ENCODE measurements around the gene RHBDF1.
"Not testable (repeated sequence)": the region's sequence is repeated elsewhere in the genome, so short reads cannot be mapped to it uniquely, and the experiment has no call there.

Gene RHBDF1

DNA sequence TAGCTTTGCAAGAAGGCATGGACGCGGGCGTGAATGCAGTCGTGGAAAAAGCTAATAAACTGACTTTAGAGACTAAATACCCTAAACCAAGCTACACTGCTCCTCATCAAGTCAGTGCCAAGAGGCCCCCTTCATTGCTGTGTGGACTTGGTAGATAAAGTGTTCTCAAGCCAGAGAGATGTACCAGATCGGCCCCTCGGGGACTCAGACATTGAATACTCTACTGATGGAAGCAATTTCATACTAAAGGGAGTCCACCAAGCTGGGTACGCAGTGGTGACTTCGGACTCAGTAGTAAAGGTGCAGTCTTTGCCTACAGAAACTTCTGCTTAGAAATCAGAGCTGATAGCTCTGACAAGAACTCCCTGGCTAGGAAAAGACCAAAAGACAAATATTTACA lies 27.8 kb downstream of the RHBDF1 start:
- TF ChIP-seq BHLHE40 (IDR thresholded peaks at IDR 0.05; ENCODE audit: borderline replicate concordance), result no peak
- no peak for TF ChIP-seq L3MBTL2 (conservative IDR thresholded peaks at IDR 0.05)
- no peak for TF ChIP-seq FOXA1 (IDR thresholded peaks at IDR 0.05)
- TF ChIP-seq ELF4 (IDR thresholded peaks at IDR 0.05), result no peak
- ChIA-PET CTCF (no interaction called here), POLR2A (interaction anchor here (0.7 kb wide), 1 partner anchor 9 kb away, joined by 3 read pairs; the partner anchor contains the start of genes POLR3K and SNRNP25)
- no peak for DNase-seq (ENCODE audit: extremely low spot score)

DNA sequence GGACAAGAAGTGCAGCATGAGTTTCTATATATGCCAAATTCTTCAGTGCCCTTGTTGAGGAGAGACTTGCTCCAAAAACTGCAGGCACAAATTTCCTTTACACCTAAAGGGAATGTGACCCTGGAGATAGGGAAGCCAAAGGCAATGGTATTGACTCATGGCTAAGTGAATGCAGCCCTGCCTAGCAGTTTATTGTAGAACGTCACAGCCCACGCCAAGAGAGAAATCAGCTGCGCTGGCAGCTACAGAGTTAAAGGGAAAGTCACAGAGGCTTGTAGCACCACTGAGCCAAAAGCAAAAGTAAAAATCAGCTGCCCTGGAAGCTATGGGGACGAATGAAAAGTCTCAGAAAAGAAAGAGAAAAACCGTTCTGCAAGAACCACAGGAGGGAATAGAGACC lies 29.1 kb downstream of the RHBDF1 start:
- DNase-seq (ENCODE audit: extremely low spot score), result no peak
- no peak for TF ChIP-seq CTBP1 (IDR thresholded peaks at IDR 0.05; ENCODE audit: borderline replicate concordance)
- TF ChIP-seq ELF4 (IDR thresholded peaks at IDR 0.05), result no peak
- TF ChIP-seq PKNOX1 (IDR thresholded peaks at IDR 0.05), result no peak
- no peak for TF ChIP-seq FOXM1 (IDR thresholded peaks at IDR 0.05; ENCODE audit: borderline replicate concordance)
- no peak for TF ChIP-seq L3MBTL2 (conservative IDR thresholded peaks at IDR 0.05)
- no peak for TF ChIP-seq LEF1 (IDR thresholded peaks at IDR 0.05; ENCODE audit: borderline replicate concordance)
- no peak for TF ChIP-seq NFRKB (IDR thresholded peaks at IDR 0.05)
- no peak for TF ChIP-seq BHLHE40 (IDR thresholded peaks at IDR 0.05; ENCODE audit: borderline replicate concordance)
- no peak for TF ChIP-seq FOXA1 (IDR thresholded peaks at IDR 0.05)
- ChIA-PET POLR2A (interaction anchor here (1.5 kb wide), 1 partner anchor 10 kb away, joined by 4 read pairs; the partner anchor contains the start of gene POLR3K), CTCF (no interaction called here)

GRCh38 chr16:42691-43090 lies 29.7 kb downstream of the RHBDF1 start:
- DNase-seq (ENCODE audit: extremely low spot score), result no peak
- CTCF ChIA-PET, result no interaction called here
- no peak for TF ChIP-seq SUZ12 (IDR thresholded peaks at IDR 0.05)
- no peak for TF ChIP-seq L3MBTL2 (conservative IDR thresholded peaks at IDR 0.05)
- no peak for TF ChIP-seq HDGF (IDR thresholded peaks at IDR 0.05; ENCODE audit: borderline replicate concordance)
- no peak for TF ChIP-seq FOXA1 (IDR thresholded peaks at IDR 0.05)
- no peak for TF ChIP-seq ELF4 (IDR thresholded peaks at IDR 0.05)
- no peak for TF ChIP-seq NFRKB (IDR thresholded peaks at IDR 0.05)
- TF ChIP-seq FOXM1 (IDR thresholded peaks at IDR 0.05; ENCODE audit: borderline replicate concordance), result no peak
- TF ChIP-seq CTBP1 (IDR thresholded peaks at IDR 0.05; ENCODE audit: borderline replicate concordance), result no peak
- no peak for TF ChIP-seq FOXK2 (IDR thresholded peaks at IDR 0.05)
- POLR2A ChIA-PET, result interaction anchor here (1.5 kb wide), 1 partner anchor 10 kb away, joined by 4 read pairs; the partner anchor contains the start of gene POLR3K

- no peak for TF ChIP-seq PKNOX1 (IDR thresholded peaks at IDR 0.05)
- TF ChIP-seq SP1 (IDR thresholded peaks at IDR 0.05), result no peak
- TF ChIP-seq ZNF384 (IDR thresholded peaks at IDR 0.05), result no peak
- no peak for TF ChIP-seq FOXK2 (IDR thresholded peaks at IDR 0.05)
- no peak for TF ChIP-seq FOXA1 (IDR thresholded peaks at IDR 0.05)
- no peak for TF ChIP-seq LEF1 (IDR thresholded peaks at IDR 0.05; ENCODE audit: borderline replicate concordance)
- TF ChIP-seq TARDBP (IDR thresholded peaks at IDR 0.05), result no peak
- TF ChIP-seq ARNT (IDR thresholded peaks at IDR 0.05), result no peak
- no peak for TF ChIP-seq L3MBTL2 (conservative IDR thresholded peaks at IDR 0.05)
- TF ChIP-seq SUZ12 (IDR thresholded peaks at IDR 0.05), result no peak
- TF ChIP-seq NFRKB (IDR thresholded peaks at IDR 0.05), result no peak
- no peak for TF ChIP-seq ELF4 (IDR thresholded peaks at IDR 0.05)
- no peak for TF ChIP-seq BHLHE40 (IDR thresholded peaks at IDR 0.05; ENCODE audit: borderline replicate concordance)
- no peak for TF ChIP-seq FOXM1 (IDR thresholded peaks at IDR 0.05; ENCODE audit: borderline replicate concordance)
- no peak for TF ChIP-seq HDGF (IDR thresholded peaks at IDR 0.05; ENCODE audit: borderline replicate concordance)
- no peak for TF ChIP-seq CTBP1 (IDR thresholded peaks at IDR 0.05; ENCODE audit: borderline replicate concordance)
- CTCF ChIA-PET, result interaction anchor here (1.0 kb wide), 1 partner anchor 65 kb away, joined by 3 read pairs; no protein-coding TSS in a partner anchor
- POLR2A ChIA-PET, result no interaction called here
- no peak for DNase-seq (ENCODE audit: extremely low spot score)
Measured at GRCh38 chr16:42069-42457, 30.4 kb downstream of the RHBDF1 start.

- no peak for TF ChIP-seq TARDBP (IDR thresholded peaks at IDR 0.05)
- no peak for TF ChIP-seq ARNT (IDR thresholded peaks at IDR 0.05)
- TF ChIP-seq SP1 (IDR thresholded peaks at IDR 0.05), result no peak
- ChIA-PET POLR2A (no interaction called here), CTCF (interaction anchor here (1.0 kb wide), 1 partner anchor 65 kb away, joined by 3 read pairs; no protein-coding TSS in a partner anchor)
- DNase-seq (ENCODE audit: extremely low spot score), result no peak
Measured at GRCh38 chr16:41439-42068, 30.9 kb downstream of the RHBDF1 start.

DNA sequence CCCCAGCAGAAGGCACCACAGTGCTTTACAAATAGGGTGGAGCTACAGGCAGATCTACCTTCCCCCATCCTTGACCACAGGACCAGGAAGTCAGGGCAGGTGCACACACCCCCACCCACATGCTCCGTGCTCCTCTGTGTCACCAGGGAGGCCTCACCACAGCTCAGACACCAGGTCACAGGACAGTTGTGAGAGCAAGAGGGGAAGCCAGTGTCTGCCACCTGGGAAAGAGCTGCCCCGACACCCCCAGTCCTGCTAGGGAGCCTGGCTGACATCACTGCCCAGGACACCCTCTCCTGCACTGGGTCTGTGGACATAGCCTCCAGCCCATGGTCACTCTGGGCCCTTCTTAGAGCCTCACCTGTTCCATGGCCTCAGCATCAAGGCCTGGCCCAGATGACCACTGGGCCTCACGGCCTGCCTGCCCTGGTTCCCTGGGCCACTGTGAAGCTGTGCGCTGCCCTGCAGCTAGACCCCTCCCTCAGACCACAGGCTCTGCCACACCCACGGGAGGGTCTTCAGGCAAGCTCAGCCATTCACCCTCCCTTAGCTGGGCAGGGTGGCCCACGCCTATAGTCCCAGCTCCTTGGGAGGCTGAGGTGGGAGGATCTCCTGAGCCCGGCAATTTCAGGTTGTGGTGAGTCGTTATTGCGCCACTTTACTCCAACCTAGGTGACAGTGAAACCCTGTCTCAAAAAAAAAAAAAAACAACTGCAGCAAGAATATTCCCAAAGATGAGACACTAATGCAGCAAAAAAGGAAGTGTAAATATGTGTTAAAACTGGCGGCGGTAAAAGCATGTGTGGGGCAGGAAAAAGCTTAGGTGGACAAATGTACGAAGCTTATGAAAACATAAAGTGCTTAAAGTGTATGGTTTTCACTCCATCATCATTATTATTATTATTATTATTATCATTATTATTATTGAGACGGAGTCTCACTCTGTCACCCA lies 33.2 kb downstream of the RHBDF1 start:
- no peak for DNase-seq (ENCODE audit: extremely low spot score)

DNA sequence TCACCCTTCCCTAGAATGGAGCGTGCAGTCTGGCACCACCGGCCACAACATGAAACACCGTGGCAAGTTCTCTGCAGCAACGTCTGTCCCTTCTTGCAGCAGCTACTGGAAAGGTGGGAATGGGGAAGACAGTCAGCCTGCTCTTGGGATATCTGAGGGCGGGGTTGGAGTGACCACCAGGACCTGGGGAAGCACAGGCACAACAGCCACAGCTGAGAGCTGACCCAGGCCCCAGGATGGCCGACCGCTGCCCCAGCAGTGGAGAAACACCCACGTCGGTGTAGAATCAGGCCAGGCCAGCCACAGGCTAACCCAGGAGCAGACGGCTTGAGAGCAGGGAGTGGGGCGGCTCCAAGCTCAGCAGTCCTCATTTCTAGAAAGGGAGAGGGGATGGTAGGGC lies 34.2 kb downstream of the RHBDF1 start:
- DNase-seq (ENCODE audit: extremely low spot score); CTCF ChIA-PET: not testable (repeated sequence)
- POLR2A ChIA-PET, result interaction anchor here (2.5 kb wide), 1 partner anchor 15 kb away, joined by 13 read pairs; the partner anchor contains the start of genes POLR3K and SNRNP25

More for the DNA sequence above, 33.2 kb downstream of the RHBDF1 start:
- CTCF ChIA-PET, result no interaction called here
- no peak for TF ChIP-seq SUZ12 (IDR thresholded peaks at IDR 0.05)
- TF ChIP-seq PKNOX1 (IDR thresholded peaks at IDR 0.05), result no peak
- TF ChIP-seq L3MBTL2 (conservative IDR thresholded peaks at IDR 0.05), result no peak
- no peak for TF ChIP-seq ELF4 (IDR thresholded peaks at IDR 0.05)
- no peak for TF ChIP-seq FOXK2 (IDR thresholded peaks at IDR 0.05)
- no peak for TF ChIP-seq FOXA1 (IDR thresholded peaks at IDR 0.05)
- no peak for TF ChIP-seq ARNT (IDR thresholded peaks at IDR 0.05)
- TF ChIP-seq LEF1 (IDR thresholded peaks at IDR 0.05; ENCODE audit: borderline replicate concordance), result no peak
- no peak for TF ChIP-seq CTBP1 (IDR thresholded peaks at IDR 0.05; ENCODE audit: borderline replicate concordance)
- no peak for TF ChIP-seq BHLHE40 (IDR thresholded peaks at IDR 0.05; ENCODE audit: borderline replicate concordance)
- TF ChIP-seq FOXM1 (IDR thresholded peaks at IDR 0.05; ENCODE audit: borderline replicate concordance), result no peak
- TF ChIP-seq HDGF (IDR thresholded peaks at IDR 0.05; ENCODE audit: borderline replicate concordance), result no peak
- TF ChIP-seq ZNF384 (IDR thresholded peaks at IDR 0.05), result no peak
- no peak for TF ChIP-seq SP1 (IDR thresholded peaks at IDR 0.05)
- TF ChIP-seq TARDBP (IDR thresholded peaks at IDR 0.05), result no peak
- POLR2A ChIA-PET, result interaction anchor here (2.5 kb wide), 1 partner anchor 14 kb away, joined by 13 read pairs; the partner anchor contains the start of genes POLR3K and SNRNP25

Measured in HEK293T (cell line).